Omental fat pad (tissue), 4 donors: ENCODE results near the gene CCND1. TPM values are rescaled to one million over a fixed set of nuclear protein-coding genes. Genes with fewer than 3 reads are reported as not detected.
"Not testable (repeated sequence)": the region's sequence is repeated elsewhere in the genome, so short reads cannot be mapped to it uniquely, and the experiment has no call there.

Experiments
- ATAC-seq: fragments of 150-250 bp; one replicate; pipeline ENCODE4 v1.9.1; 2016; ENCODE audit warnings: mild to moderate bottlenecking, moderate library complexity; ENCODE audit not compliant: low FRiP score
- DNase-seq: peaks from one replicate; pipeline ENCODE4 v3.0.0-alpha.2; 2019; ENCODE audit warnings: low spot score
- total RNA-seq, 4 donors: library from RNA; depleted of rRNA; stranded (reverse); fragments of >200 nt; gene quantifications; one replicate each; pipeline ENCODE4 v1.1.0, GENCODE V29; 2016
- TF ChIP-seq, protein P1 (sequence below), 3 donors: fragments of 450-650 bp; IDR thresholded peaks; one replicate each; pipeline ENCODE4 v1.5.1; 2016 to 2017; ENCODE audit warnings: antibody characterized with exemption in 3 of 3, mild to moderate bottlenecking in 3 of 3, moderate library complexity in 2 of 3

CCND1 gene
- total RNA-seq, 4 donors from 2014 or later: 40.3 to 216 (median 58.2) TPM

DNA sequence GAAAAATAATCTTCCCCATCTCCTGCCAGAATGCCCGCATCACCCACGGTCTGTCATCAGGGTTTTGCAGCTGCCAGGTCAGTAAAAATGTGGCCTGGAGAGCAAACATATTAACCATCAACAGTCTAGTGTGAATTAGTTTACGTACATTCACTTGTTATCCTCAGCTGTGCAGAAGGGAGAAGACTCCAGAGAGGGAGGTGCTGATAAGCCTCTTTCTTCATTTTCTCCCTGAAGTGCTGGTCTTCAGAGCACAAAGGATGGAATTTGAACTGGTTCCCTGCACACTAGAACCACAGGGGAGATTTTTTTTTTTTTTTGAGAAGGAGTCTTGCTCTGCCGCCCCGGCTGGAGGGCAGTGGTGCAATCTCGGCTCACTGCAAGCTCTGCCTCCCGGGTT is 54.6 kb downstream of the CCND1 start:
- TF ChIP-seq, protein P1, sequence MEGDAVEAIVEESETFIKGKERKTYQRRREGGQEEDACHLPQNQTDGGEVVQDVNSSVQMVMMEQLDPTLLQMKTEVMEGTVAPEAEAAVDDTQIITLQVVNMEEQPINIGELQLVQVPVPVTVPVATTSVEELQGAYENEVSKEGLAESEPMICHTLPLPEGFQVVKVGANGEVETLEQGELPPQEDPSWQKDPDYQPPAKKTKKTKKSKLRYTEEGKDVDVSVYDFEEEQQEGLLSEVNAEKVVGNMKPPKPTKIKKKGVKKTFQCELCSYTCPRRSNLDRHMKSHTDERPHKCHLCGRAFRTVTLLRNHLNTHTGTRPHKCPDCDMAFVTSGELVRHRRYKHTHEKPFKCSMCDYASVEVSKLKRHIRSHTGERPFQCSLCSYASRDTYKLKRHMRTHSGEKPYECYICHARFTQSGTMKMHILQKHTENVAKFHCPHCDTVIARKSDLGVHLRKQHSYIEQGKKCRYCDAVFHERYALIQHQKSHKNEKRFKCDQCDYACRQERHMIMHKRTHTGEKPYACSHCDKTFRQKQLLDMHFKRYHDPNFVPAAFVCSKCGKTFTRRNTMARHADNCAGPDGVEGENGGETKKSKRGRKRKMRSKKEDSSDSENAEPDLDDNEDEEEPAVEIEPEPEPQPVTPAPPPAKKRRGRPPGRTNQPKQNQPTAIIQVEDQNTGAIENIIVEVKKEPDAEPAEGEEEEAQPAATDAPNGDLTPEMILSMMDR (IDR thresholded peaks at IDR 0.05): no peak
- ATAC-seq: no peak
- DNase-seq: no peak

DNA sequence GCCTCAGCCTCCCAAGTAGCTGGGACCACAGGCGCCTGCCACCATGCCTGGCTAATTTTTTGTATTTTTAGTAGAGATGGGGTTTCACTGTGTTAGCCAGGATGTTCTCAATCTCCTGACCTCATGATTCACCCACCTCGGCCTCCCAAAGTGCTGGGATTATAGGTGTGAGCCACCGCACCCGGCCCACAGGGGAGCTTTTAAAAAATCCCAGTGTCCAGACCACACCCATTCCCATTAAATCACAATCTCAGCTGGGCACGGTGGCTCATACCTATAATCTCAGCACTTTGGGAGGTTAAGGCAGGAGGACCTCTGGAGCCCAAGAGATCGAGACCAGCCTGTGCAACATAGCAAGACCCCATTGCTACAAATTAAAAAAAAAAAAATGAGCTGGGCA is 55.0 kb downstream of the CCND1 start:
- not testable (repeated sequence) for DNase-seq, ATAC-seq

DNA sequence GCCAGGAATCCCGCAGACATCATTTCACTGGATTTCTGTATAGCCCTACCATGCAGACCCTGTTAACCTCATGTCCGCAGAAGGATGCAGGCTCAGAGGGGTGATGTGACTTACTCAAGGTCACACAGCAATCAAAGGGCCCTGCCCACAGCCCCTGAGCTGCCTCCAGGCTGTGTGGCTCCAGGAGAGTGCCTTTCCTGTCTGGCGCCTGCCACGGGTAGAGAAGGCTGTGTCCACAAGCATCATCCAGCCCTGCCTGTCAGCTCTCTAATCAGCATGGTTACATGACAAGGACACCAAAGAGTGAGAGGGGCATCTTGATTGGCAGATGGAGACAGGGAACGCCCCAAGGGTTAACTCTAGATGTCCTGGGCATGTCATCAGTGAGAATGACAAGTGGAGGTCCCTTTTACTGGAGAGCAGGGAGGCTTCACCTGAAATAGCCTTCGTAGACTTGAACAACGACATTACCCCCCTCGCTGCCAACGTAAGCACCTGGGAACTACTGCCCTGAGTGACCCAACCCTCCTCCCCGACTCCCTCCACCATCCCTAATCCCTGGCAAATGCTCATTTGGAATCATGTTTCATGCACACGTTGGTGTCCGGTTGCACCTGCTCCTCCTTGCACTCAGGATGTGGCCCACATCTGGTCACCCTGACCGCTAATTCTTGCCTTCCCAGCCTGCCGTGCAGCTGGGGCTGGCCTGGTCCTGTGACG is 56.0 kb downstream of the CCND1 start:
- no peak for ATAC-seq
- TF ChIP-seq, protein P1 (IDR thresholded peaks at IDR 0.05): no peak
- no peak for DNase-seq

DNA sequence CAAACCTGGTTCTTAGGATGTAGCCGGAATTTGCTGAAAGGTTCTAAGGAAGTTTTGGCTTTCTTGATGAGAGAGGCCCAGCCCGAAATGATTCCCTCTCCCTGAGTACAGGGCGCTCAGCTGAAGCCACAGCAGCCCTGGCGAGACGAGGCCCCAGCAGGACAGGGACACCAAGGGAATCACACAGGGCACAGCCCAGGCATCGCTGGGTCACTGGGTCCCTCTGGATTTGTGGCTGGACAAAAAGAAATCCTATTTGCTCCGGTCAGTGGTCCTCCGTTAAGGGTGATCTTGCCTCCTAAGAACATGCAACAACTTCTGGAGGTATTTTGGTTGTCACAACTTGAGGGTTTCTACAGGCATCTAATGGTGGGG is 56.5 kb downstream of the CCND1 start:
- TF ChIP-seq, protein P1 (IDR thresholded peaks at IDR 0.05): no peak
- ATAC-seq: no peak
- no peak for DNase-seq

DNA sequence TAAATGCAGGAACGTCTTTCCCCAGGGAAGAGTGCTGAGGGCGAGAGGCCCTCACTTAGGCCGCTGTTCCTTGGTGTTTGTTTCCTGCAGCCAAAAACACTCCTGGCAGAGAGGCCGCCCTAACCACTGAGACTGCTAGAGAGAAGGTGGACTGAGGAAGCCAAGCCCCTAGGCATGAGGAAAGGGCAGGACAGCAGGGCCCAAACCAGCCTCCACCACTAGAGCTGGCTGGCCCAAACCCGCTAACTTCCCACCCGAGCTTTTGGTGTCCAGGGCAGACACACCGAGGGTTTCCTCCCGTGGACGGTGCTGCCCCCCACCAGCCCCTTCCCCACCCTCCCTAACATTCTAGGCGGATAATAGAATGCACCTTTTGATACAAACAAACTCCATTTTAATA is 56.9 kb downstream of the CCND1 start:
- DNase-seq: no peak
- no peak for ATAC-seq
- TF ChIP-seq, protein P1 (IDR thresholded peaks at IDR 0.05): no peak

DNA sequence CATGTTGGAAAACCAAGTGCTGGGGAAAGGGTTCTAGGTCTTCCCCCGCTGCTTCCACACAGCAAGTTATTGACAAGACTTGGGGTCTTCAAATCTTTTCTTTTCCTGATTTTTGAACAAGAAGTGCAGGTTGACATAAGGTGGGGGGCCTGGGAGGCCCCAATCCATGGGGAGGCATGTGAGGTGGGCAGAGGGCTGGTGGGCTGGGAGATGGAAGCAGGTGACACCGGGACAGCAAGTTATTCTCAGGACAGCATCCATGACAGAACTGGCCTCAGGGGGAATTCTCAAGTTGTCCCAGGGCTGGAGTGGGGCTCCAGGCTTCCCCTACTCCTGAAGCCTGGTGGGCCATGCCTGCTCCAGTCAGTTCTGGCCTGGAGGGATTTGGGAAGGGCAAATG is 57.4 kb downstream of the CCND1 start:
- TF ChIP-seq, protein P1 (IDR thresholded peaks at IDR 0.05): no peak
- ATAC-seq (no peak), DNase-seq (no peak)

DNA sequence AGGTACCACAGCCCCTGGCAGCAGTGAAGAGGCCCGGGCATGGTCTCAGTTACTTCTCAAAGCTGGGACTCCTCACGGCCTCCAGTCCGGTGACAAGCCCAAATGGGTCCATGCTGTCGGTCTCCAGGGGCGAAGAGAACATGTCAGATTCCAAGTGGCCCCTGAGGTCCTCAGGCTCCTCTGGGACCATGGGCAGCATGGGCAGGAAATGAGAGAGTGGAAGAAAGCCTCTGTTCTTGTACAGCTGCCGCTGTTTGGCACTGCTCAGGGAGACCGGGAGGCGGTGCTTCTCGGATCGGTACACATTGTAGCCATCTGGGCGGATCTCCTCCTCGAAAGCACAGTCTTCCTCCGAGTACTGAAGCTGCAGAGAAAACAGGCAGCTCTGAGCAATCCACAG is 58.3 kb downstream of the CCND1 start:
- ATAC-seq (no peak), DNase-seq (no peak)
- TF ChIP-seq, protein P1 (IDR thresholded peaks at IDR 0.05): no peak
